ENCODE data around the gene COL4A6. TPM values are rescaled to one million over a fixed set of nuclear protein-coding genes. Genes with fewer than 3 reads are reported as not detected.

Gene COL4A6
- total RNA-seq, 3 donors from 2014 or later (not counting 1 experiment from before 2014, with no cell fraction given): not detected

- TF ChIP-seq CTCF (IDR thresholded peaks at IDR 0.05): no peak
- Histone ChIP-seq H3K27me3 (ENCODE audit: control insufficient read depth, insufficient read depth, low read length) (no peaks in the 10 kb centered on the region), H3K9me3 (ENCODE audit: control insufficient read depth, insufficient read depth, low read length) (no peaks in the 10 kb centered on the region), H3K4me1 (ENCODE audit: control insufficient read depth, insufficient read depth, low read length) (no peaks in the 10 kb centered on the region), H3K4me3 (ENCODE audit: low read length) (no peak overlapping the region), H3K27ac (ENCODE audit: low read length) (no peak overlapping the region), H3K36me3 (ENCODE audit: control insufficient read depth, insufficient read depth, low read length) (no peaks in the 10 kb centered on the region)
- WGBS (ENCODE audit: insufficient coverage): 100% methylated on average over 2 of the region's 3 CpGs
- intact Hi-C loops (cut with micrococcal nuclease): no loop called here
- ATAC-seq (no peak), DNase-seq (no peak)
- no peaks in the 10 kb centered on the region for H3K9me3 Mint-ChIP-seq
- no peaks in the 10 kb centered on the region for H3K36me3 Mint-ChIP-seq
- no peak overlapping the region for H3K4me3 Mint-ChIP-seq
- H3K4me1 Mint-ChIP-seq: no peaks in the 10 kb centered on the region
- peaks cover 0 to 33% of the 10 kb centered on the region in 2 donors for H3K27me3 Mint-ChIP-seq (ENCODE audit: low read depth in 2 of 2)
- H3K27ac Mint-ChIP-seq: no peak overlapping the region
Measured at GRCh38 chrX:108246304-108246954, 191.8 kb downstream of the COL4A6 start.

- Histone ChIP-seq H3K36me3 (ENCODE audit: control insufficient read depth, insufficient read depth, low read length) (no peaks in the 10 kb centered on the region), H3K4me1 (ENCODE audit: control insufficient read depth, insufficient read depth, low read length) (no peaks in the 10 kb centered on the region), H3K27me3 (ENCODE audit: control insufficient read depth, insufficient read depth, low read length) (no peaks in the 10 kb centered on the region), H3K4me3 (ENCODE audit: low read length) (no peak overlapping the region), H3K9me3 (ENCODE audit: control insufficient read depth, insufficient read depth, low read length) (no peaks in the 10 kb centered on the region), H3K27ac (ENCODE audit: low read length) (no peak overlapping the region)
- Mint-ChIP-seq H3K27ac (no peak overlapping the region), H3K4me3 (no peak overlapping the region), H3K36me3 (no peaks in the 10 kb centered on the region), H3K9me3 (no peaks in the 10 kb centered on the region), H3K27me3 (ENCODE audit: low read depth in 2 of 2) (peaks cover 0 to 33% of the 10 kb centered on the region in 2 donors), H3K4me1 (no peaks in the 10 kb centered on the region)
- ATAC-seq (no peak), DNase-seq (no peak)
- intact Hi-C loops (cut with micrococcal nuclease): no loop called here
- WGBS (ENCODE audit: insufficient coverage): 68% methylated on average over 5 of the region's 6 CpGs
- TF ChIP-seq CTCF (IDR thresholded peaks at IDR 0.05): no peak
Measured at GRCh38 chrX:108245462-108245861, 192.8 kb downstream of the COL4A6 start.

GRCh38 chrX:108235986-108236385 lies 202.2 kb downstream of the COL4A6 start:
- Mint-ChIP-seq H3K36me3 (no peaks in the 10 kb centered on the region), H3K4me3 (no peak overlapping the region), H3K27me3 (ENCODE audit: low read depth in 2 of 2) (peaks cover 4 to 25% of the 10 kb centered on the region in 2 donors), H3K27ac (no peak overlapping the region), H3K9me3 (no peaks in the 10 kb centered on the region), H3K4me1 (peaks cover 0 to 5% of the 10 kb centered on the region in 2 donors)
- DNase-seq: no peak
- no peak for ATAC-seq
- Histone ChIP-seq H3K27ac (ENCODE audit: low read length) (no peak overlapping the region), H3K4me1 (ENCODE audit: control insufficient read depth, insufficient read depth, low read length) (no peaks in the 10 kb centered on the region), H3K9me3 (ENCODE audit: control insufficient read depth, insufficient read depth, low read length) (no peaks in the 10 kb centered on the region), H3K4me3 (ENCODE audit: low read length) (no peak overlapping the region), H3K27me3 (ENCODE audit: control insufficient read depth, insufficient read depth, low read length) (no peaks in the 10 kb centered on the region), H3K36me3 (ENCODE audit: control insufficient read depth, insufficient read depth, low read length) (no peaks in the 10 kb centered on the region)
- WGBS (ENCODE audit: insufficient coverage): 92% methylated on average over 3 of the region's 4 CpGs
- intact Hi-C loops (cut with micrococcal nuclease): no loop called here
- TF ChIP-seq CTCF (IDR thresholded peaks at IDR 0.05): no peak

- Histone ChIP-seq H3K4me1 (ENCODE audit: control insufficient read depth, insufficient read depth, low read length) (no peaks in the 10 kb centered on the region), H3K27me3 (ENCODE audit: control insufficient read depth, insufficient read depth, low read length) (no peaks in the 10 kb centered on the region), H3K9me3 (ENCODE audit: control insufficient read depth, insufficient read depth, low read length) (no peaks in the 10 kb centered on the region), H3K36me3 (ENCODE audit: control insufficient read depth, insufficient read depth, low read length) (no peaks in the 10 kb centered on the region), H3K27ac (ENCODE audit: low read length) (no peak overlapping the region), H3K4me3 (ENCODE audit: low read length) (no peak overlapping the region)
- ATAC-seq (no peak), DNase-seq (no peak)
- Mint-ChIP-seq H3K36me3 (no peaks in the 10 kb centered on the region), H3K4me1 (peaks cover 0 to 5% of the 10 kb centered on the region in 2 donors), H3K9me3 (no peaks in the 10 kb centered on the region), H3K27me3 (ENCODE audit: low read depth in 2 of 2) (peaks cover 14 to 57% of the 10 kb centered on the region in 2 donors), H3K27ac (no peak overlapping the region), H3K4me3 (no peak overlapping the region)
- WGBS (ENCODE audit: insufficient coverage): 89% methylated on average over 1 of the region's 1 CpG
- no peak for TF ChIP-seq CTCF (IDR thresholded peaks at IDR 0.05)
- intact Hi-C loops (cut with micrococcal nuclease): no loop called here
Measured at GRCh38 chrX:108230574-108230973, 207.6 kb downstream of the COL4A6 start.

Measured in natural killer cell (primary cell).